ENCODE measurements around the gene UBA7. TPM values are rescaled to one million over a fixed set of nuclear protein-coding genes. Genes with fewer than 3 reads are reported as not detected.

Gene UBA7
- total RNA-seq, 1 experiment from 2014 or later = 0.85 TPM

DNA sequence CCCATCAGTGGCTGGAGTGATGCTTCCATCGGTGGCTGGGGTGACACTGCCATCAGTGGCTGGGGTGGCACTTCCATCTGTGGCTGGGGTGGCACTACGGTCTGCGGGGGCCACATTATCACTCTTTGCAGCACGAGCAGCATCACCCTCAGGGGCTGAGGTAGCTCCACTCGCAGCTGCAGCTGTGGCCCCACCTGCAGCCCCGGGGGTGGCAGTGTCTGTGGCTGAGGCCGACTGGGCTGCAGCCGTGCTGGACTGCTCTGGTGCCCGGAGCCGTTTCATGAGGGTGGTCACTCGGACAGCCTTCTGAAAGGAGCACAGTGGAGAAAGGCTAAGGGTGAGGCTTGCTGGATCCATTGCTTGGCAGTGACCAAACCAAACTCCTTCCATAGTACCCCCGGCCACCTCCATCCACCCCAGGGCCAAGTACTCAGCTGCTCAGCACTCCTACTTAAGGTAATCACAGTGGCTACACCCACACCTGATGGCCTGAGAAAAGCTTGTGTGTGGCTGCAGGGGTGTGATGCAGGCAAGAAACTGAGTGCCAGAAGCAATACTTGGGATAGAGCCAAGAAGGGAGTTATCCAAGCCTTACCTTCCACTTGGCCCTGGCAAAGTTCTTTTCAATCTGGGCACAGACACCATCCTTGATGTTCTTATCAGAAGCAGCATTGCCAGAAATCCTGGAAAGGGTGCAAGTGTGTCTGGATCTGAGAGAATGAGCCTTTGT lies 46.0 kb upstream of the UBA7 start:
- Histone ChIP-seq H3T11ph (ENCODE audit: low read length) (no peak overlapping the region), H2BK20ac (ENCODE audit: low read depth, low read length, poor library complexity, severe bottlenecking) (no peak overlapping the region), H3K27me3 (ENCODE audit: insufficient read depth, low read length) (no peaks in the 10 kb centered on the region), H3K18ac (ENCODE audit: insufficient read length, low read depth, low read length) (no peak overlapping the region), H4K20me1 (ENCODE audit: control insufficient read depth, insufficient read depth, insufficient read length) (no peaks in the 10 kb centered on the region), H3K27ac (ENCODE audit: insufficient read length, low read depth, low read length) (no peak overlapping the region), H4K8ac (replicated peaks; ENCODE audit: insufficient read length, low read depth, low read length) (no peak overlapping the region), H3K79me2 (ENCODE audit: insufficient read depth, low read length) (peaks cover 4% of the 10 kb centered on the region; the same call in 1 of the 2 replicates), H3K79me1 (ENCODE audit: insufficient read depth, low read depth, low read length, poor library complexity, severe bottlenecking) (no peaks in the 10 kb centered on the region), H3K23ac (ENCODE audit: insufficient read length, low read depth, low read length) (no peak overlapping the region), H3K4me1 (ENCODE audit: insufficient read depth, low read length) (no peaks in the 10 kb centered on the region), H2BK120ac (ENCODE audit: low read depth, low read length, poor library complexity, severe bottlenecking) (no peak overlapping the region), H2BK5ac (ENCODE audit: insufficient read length, low read length) (no peak overlapping the region), H2BK15ac (ENCODE audit: low read depth, low read length) (no peak overlapping the region), H3K9ac (ENCODE audit: extremely low read depth, insufficient read length, low read length) (no peak overlapping the region), H4K91ac (ENCODE audit: insufficient read length, low read depth, low read length) (no peak overlapping the region), H3K4ac (ENCODE audit: low read depth, low read length) (no peak overlapping the region), H3K23me2 (ENCODE audit: insufficient read length, low read depth, low read length, poor library complexity, severe bottlenecking) (peaks cover 3% of the 10 kb centered on the region), H2BK12ac (ENCODE audit: insufficient read length, low read depth, low read length) (no peak overlapping the region), H3K56ac (ENCODE audit: insufficient read length, low read depth, low read length) (no peak overlapping the region), H4K5ac (ENCODE audit: insufficient read length, low read depth, low read length) (no peak overlapping the region), H2AK5ac (ENCODE audit: insufficient read length, low read length) (no peak overlapping the region), H3K14ac (ENCODE audit: insufficient read depth, low read length) (no peak overlapping the region), H3K4me2 (ENCODE audit: insufficient read depth, insufficient read length, low read length) (no peak overlapping the region), H3K9me3 (ENCODE audit: control insufficient read depth, low read depth, low read length) (no peaks in the 10 kb centered on the region), H2AFZ (ENCODE audit: low read length) (no peak overlapping the region)
- DNase-seq = no peak
- Mint-ChIP-seq H3K4me3 (no peak overlapping the region), H3K4me1 (peaks cover 15% of the 10 kb centered on the region in 2 experiments), H3K9me3 (no peaks in the 10 kb centered on the region), H3K27ac (no peak overlapping the region), H3K27me3 (ENCODE audit: low read depth) (no peaks in the 10 kb centered on the region), H3K36me3 (ENCODE audit: insufficient read depth in 1 of 3, low read depth in 3 of 3) (peaks cover 11 to 16% (median 15%) of the 10 kb centered on the region in 3 experiments; a peak in 6 of 7 replicates)
- no CpG with 5 or more reads among the region's 12 CpGs for WGBS (ENCODE audit: extremely low coverage, insufficient read length, low lambda C conversion rate)
- TF ChIP-seq, protein P1, sequence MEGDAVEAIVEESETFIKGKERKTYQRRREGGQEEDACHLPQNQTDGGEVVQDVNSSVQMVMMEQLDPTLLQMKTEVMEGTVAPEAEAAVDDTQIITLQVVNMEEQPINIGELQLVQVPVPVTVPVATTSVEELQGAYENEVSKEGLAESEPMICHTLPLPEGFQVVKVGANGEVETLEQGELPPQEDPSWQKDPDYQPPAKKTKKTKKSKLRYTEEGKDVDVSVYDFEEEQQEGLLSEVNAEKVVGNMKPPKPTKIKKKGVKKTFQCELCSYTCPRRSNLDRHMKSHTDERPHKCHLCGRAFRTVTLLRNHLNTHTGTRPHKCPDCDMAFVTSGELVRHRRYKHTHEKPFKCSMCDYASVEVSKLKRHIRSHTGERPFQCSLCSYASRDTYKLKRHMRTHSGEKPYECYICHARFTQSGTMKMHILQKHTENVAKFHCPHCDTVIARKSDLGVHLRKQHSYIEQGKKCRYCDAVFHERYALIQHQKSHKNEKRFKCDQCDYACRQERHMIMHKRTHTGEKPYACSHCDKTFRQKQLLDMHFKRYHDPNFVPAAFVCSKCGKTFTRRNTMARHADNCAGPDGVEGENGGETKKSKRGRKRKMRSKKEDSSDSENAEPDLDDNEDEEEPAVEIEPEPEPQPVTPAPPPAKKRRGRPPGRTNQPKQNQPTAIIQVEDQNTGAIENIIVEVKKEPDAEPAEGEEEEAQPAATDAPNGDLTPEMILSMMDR (conservative IDR thresholded peaks at IDR 0.05) = no peak

All from H9 (cell line).